Neural cell (in vitro differentiated cells): Measurements from ENCODE around the gene PRUNE2. TPM values are rescaled to one million over a fixed set of nuclear protein-coding genes. Genes with fewer than 3 reads are reported as not detected.

ENCODE experiments used
- H2AFZ ChIP-seq: fragments of 200-600, 300-800 bp; sonication (generic), shearing (Covaris generic); 2 replicates; pipeline ENCODE4 v1.6.0; 2014; ENCODE audit warnings: low read depth, mild to moderate bottlenecking, antibody characterized with exemption, low read length, moderate library complexity
- H3F3A ChIP-seq: fragments of 200-600 bp; shearing (Covaris generic); 2 replicates; pipeline ENCODE4 v1.6.1; 2016; ENCODE audit warnings: mild to moderate bottlenecking, moderate library complexity, mixed read lengths, antibody characterized with exemption, low read length; ENCODE audit not compliant: insufficient read depth, poor library complexity, severe bottlenecking
- H3K27ac ChIP-seq: fragments of 200-600, 300-800 bp; sonication (generic), shearing (Covaris generic); 2 replicates; pipeline ENCODE4 v1.5.1; 2014; ENCODE audit warnings: mild to moderate bottlenecking, low read length, moderate library complexity
- H3K27me3 ChIP-seq: fragments of 300-800, 200-600 bp; sonication (generic), shearing (Covaris generic); 2 replicates; pipeline ENCODE4 v1.6.0; 2014; ENCODE audit warnings: mild to moderate bottlenecking, low read depth, low read length, moderate library complexity; ENCODE audit not compliant: insufficient read depth
- H3K36me3 ChIP-seq: fragments of 300-800, 200-600 bp; sonication (generic), shearing (Covaris generic); 2 replicates; pipeline ENCODE4 v1.5.1; 2014; ENCODE audit warnings: mild to moderate bottlenecking, antibody characterized with exemption, low read length, moderate library complexity; ENCODE audit not compliant: insufficient read depth
- H3K4me2 ChIP-seq: fragments of 300-800, 200-600 bp; sonication (generic), shearing (Covaris generic); 2 replicates; pipeline ENCODE4 v1.6.0; 2014; ENCODE audit warnings: mild to moderate bottlenecking, low read length
- H3K4me3 ChIP-seq: fragments of 300-800, 200-600 bp; sonication (generic), shearing (Covaris generic); 2 replicates; pipeline ENCODE4 v1.5.1; 2014; ENCODE audit warnings: mild to moderate bottlenecking, low read length, moderate library complexity
- H3K79me2 ChIP-seq: fragments of 200-600 bp; shearing (Covaris generic); replicated peaks from 2 replicates; pipeline ENCODE4 v1.6.0; 2014; ENCODE audit warnings: mild to moderate bottlenecking, low read length, moderate library complexity; ENCODE audit not compliant: insufficient read depth
- H3K9ac ChIP-seq: fragments of 300-800, 200-600 bp; sonication (generic), shearing (Covaris generic); 2 replicates; pipeline ENCODE4 v1.6.1; 2016; ENCODE audit warnings: mild to moderate bottlenecking, low read length, mixed read lengths
- H3K9me2 ChIP-seq: fragments of 200-600 bp; shearing (Covaris generic); 2 replicates; pipeline ENCODE4 v1.6.1; 2016; ENCODE audit warnings: mild to moderate bottlenecking, low read length, mixed read lengths; ENCODE audit not compliant: insufficient read depth
- H3K9me3 ChIP-seq: fragments of 200-600, 300-800 bp; sonication (generic), shearing (Covaris generic); 2 replicates; pipeline ENCODE4 v1.6.1; 2016; ENCODE audit warnings: mild to moderate bottlenecking, mixed run types, low read length, moderate library complexity, mixed read lengths
- H4K20me1 ChIP-seq: fragments of 200-600 bp; shearing (Covaris generic); 2 replicates; pipeline ENCODE4 v1.6.1; 2016; ENCODE audit warnings: mild to moderate bottlenecking, mixed run types; ENCODE audit not compliant: insufficient read depth
- CTCF ChIP-seq: fragments of 450-650 bp; IDR thresholded peaks from 2 replicates; pipeline ENCODE4 v1.5.1; 2014; ENCODE audit warnings: antibody characterized with exemption, mild to moderate bottlenecking, moderate library complexity; ENCODE audit not compliant: poor library complexity, severe bottlenecking
- EP300 ChIP-seq: fragments of 450-650 bp; conservative IDR thresholded peaks from 2 replicates; pipeline ENCODE4 v1.6.1; 2014; ENCODE audit warnings: antibody characterized with exemption, mild to moderate bottlenecking, moderate library complexity; ENCODE audit not compliant: poor library complexity, severe bottlenecking
- EZH2 ChIP-seq: fragments of 200-600, 300-800 bp; shearing (Covaris generic), sonication (generic); IDR thresholded peaks from 2 replicates; pipeline ENCODE4 v1.6.1; 2014; ENCODE audit warnings: antibody characterized with exemption, low read length, borderline replicate concordance, mild to moderate bottlenecking; ENCODE audit not compliant: insufficient read depth, poor library complexity, severe bottlenecking
- MXI1 ChIP-seq: fragments of 450-650 bp; conservative IDR thresholded peaks from 2 replicates; pipeline ENCODE4 v1.6.1; 2014; ENCODE audit warnings: antibody characterized with exemption, mild to moderate bottlenecking; ENCODE audit not compliant: poor library complexity, severe bottlenecking
- POLR2AphosphoS5 ChIP-seq: IDR thresholded peaks from 2 replicates; pipeline ENCODE4 v1.6.1; 2012
- RAD21 ChIP-seq: fragments of 450-650 bp; conservative IDR thresholded peaks from 2 replicates; pipeline ENCODE4 v1.6.1; 2014; ENCODE audit warnings: antibody characterized with exemption, mild to moderate bottlenecking, moderate library complexity
- SMC3 ChIP-seq: fragments of 450-650 bp; conservative IDR thresholded peaks from 2 replicates; pipeline ENCODE4 v1.6.1; 2014; ENCODE audit warnings: antibody characterized with exemption, mild to moderate bottlenecking, moderate library complexity; ENCODE audit not compliant: poor library complexity
- TAF1 ChIP-seq: IDR thresholded peaks from 2 replicates; pipeline ENCODE4 v1.6.1; 2012; ENCODE audit warnings: low read depth
- polyA plus RNA-seq: library from polyadenylated mRNA; depleted of rRNA; stranded (reverse); fragments of >200 nt; gene quantifications from 2 replicates; pipeline ENCODE4 v1.2.3, GENCODE V29; 2014
- TF ChIP-seq, protein P1 (sequence below): IDR thresholded peaks from 2 replicates; pipeline ENCODE4 v1.6.1; 2012; ENCODE audit warnings: borderline replicate concordance

Gene PRUNE2
- polyA plus RNA-seq, 1 donor from 2014 or later = 9.7 TPM

GRCh38 chr9:76732341-76732958 is 173.5 kb downstream of the PRUNE2 start:
- Histone ChIP-seq H3K9me3 (no peaks in the 10 kb centered on the region), H3K27me3 (no peaks in the 10 kb centered on the region), H3K4me2 (no peak overlapping the region), H3K4me3 (no peak overlapping the region), H3K27ac (no peak overlapping the region), H3K36me3 (no peaks in the 10 kb centered on the region), H3F3A (no peaks in the 10 kb centered on the region), H4K20me1 (no peaks in the 10 kb centered on the region), H3K9ac (no peak overlapping the region), H3K9me2 (no peaks in the 10 kb centered on the region), H3K79me2 (no peaks in the 10 kb centered on the region), H2AFZ (no peak overlapping the region)
- TF ChIP-seq EZH2 (no peak), EP300 (no peak), SMC3 (no peak), MXI1 (no peak), RAD21 (no peak), CTCF (no peak), TAF1 (no peak), POLR2AphosphoS5 (no peak)
- TF ChIP-seq, protein P1, sequence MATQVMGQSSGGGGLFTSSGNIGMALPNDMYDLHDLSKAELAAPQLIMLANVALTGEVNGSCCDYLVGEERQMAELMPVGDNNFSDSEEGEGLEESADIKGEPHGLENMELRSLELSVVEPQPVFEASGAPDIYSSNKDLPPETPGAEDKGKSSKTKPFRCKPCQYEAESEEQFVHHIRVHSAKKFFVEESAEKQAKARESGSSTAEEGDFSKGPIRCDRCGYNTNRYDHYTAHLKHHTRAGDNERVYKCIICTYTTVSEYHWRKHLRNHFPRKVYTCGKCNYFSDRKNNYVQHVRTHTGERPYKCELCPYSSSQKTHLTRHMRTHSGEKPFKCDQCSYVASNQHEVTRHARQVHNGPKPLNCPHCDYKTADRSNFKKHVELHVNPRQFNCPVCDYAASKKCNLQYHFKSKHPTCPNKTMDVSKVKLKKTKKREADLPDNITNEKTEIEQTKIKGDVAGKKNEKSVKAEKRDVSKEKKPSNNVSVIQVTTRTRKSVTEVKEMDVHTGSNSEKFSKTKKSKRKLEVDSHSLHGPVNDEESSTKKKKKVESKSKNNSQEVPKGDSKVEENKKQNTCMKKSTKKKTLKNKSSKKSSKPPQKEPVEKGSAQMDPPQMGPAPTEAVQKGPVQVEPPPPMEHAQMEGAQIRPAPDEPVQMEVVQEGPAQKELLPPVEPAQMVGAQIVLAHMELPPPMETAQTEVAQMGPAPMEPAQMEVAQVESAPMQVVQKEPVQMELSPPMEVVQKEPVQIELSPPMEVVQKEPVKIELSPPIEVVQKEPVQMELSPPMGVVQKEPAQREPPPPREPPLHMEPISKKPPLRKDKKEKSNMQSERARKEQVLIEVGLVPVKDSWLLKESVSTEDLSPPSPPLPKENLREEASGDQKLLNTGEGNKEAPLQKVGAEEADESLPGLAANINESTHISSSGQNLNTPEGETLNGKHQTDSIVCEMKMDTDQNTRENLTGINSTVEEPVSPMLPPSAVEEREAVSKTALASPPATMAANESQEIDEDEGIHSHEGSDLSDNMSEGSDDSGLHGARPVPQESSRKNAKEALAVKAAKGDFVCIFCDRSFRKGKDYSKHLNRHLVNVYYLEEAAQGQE = no peak

DNA sequence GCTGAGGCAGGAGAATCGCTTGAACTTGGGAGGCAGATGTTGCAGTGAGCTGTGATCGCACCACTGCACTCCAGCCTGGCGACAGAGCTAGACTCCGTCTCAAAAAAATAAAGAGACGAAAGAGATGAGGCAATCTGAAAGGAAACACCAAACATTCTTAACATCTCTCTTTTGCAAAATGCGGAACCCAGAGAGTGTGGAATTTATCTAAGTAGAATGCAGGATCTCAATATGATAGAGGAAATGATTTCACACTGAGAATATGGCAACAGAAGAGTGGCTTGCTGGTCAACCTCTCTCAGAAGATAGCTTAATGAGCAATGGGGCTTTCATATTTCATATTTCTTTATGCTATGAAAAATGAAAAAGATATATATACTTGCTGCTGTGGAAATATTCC is 175.1 kb downstream of the PRUNE2 start:
- no peaks in the 10 kb centered on the region for H3F3A ChIP-seq
- no peak for TF ChIP-seq EP300
- no peak overlapping the region for H3K4me2 ChIP-seq
- H2AFZ ChIP-seq = no peak overlapping the region
- H3K9ac ChIP-seq = no peak overlapping the region
- no peaks in the 10 kb centered on the region for H3K79me2 ChIP-seq
- H3K9me3 ChIP-seq = no peaks in the 10 kb centered on the region
- H3K36me3 ChIP-seq = no peaks in the 10 kb centered on the region
- no peaks in the 10 kb centered on the region for H4K20me1 ChIP-seq
- H3K27ac ChIP-seq = no peak overlapping the region
- no peaks in the 10 kb centered on the region for H3K27me3 ChIP-seq
- H3K4me3 ChIP-seq = no peak overlapping the region
- H3K9me2 ChIP-seq = no peaks in the 10 kb centered on the region
